Measurements from ENCODE around the gene PIM3.

DNA sequence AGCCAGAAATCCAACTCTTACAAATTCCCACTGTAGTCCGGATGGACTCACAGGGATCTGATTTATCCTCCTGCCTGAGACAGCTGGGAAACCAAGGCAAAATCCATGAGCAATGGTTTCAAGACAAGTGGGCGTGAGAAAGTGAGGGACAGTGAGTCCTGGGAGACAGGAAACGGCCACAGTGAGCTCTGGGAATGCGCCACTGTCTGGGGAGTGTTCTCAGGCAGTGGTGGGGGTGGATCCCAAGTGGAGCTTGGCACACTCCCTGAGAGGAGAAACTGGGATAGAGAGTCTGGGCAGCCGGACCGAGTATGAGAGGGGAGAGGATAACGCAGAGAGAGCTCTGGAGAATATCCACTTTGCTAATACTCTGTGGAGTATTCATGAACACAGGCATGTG lies 42.2 kb downstream of the PIM3 start:
- TF ChIP-seq HDGF (IDR thresholded peaks at IDR 0.05; ENCODE audit: borderline replicate concordance), result no peak
- TF ChIP-seq ZNF384 (IDR thresholded peaks at IDR 0.05), result no peak
- TF ChIP-seq BHLHE40 (IDR thresholded peaks at IDR 0.05; ENCODE audit: borderline replicate concordance), result no peak
- TF ChIP-seq L3MBTL2 (conservative IDR thresholded peaks at IDR 0.05), result no peak
- no peak for TF ChIP-seq FOXK2 (IDR thresholded peaks at IDR 0.05)
- TF ChIP-seq SUZ12 (IDR thresholded peaks at IDR 0.05), result no peak
- TF ChIP-seq FOXM1 (IDR thresholded peaks at IDR 0.05; ENCODE audit: borderline replicate concordance), result no peak

All from HEK293T (cell line).